ENCODE data around the gene TEX29.

DNA sequence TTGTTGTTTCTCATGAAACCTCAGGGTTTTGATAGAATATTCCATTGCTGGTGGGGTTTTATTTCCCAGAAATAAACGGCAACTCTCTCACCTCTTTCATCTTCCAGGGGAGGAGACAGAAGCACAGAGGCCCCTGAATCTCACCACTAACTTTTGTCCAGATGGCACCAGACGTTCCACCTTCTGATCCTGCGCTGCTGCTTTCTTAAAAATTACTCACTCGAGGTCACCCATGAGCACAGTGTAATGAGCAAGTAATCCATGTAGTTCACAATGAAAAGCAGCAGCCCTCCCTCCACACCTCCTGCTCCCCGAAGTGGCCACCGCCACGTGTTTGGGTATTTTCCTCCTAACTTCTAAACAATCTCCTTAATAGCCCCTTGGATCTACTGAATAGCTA lies 51.3 kb downstream of the TEX29 start:
- TF ChIP-seq, protein P1, sequence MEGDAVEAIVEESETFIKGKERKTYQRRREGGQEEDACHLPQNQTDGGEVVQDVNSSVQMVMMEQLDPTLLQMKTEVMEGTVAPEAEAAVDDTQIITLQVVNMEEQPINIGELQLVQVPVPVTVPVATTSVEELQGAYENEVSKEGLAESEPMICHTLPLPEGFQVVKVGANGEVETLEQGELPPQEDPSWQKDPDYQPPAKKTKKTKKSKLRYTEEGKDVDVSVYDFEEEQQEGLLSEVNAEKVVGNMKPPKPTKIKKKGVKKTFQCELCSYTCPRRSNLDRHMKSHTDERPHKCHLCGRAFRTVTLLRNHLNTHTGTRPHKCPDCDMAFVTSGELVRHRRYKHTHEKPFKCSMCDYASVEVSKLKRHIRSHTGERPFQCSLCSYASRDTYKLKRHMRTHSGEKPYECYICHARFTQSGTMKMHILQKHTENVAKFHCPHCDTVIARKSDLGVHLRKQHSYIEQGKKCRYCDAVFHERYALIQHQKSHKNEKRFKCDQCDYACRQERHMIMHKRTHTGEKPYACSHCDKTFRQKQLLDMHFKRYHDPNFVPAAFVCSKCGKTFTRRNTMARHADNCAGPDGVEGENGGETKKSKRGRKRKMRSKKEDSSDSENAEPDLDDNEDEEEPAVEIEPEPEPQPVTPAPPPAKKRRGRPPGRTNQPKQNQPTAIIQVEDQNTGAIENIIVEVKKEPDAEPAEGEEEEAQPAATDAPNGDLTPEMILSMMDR (IDR thresholded peaks at IDR 0.05; ENCODE audit: insufficient read depth, low read length, poor library complexity, severe bottlenecking) = no peak
- TF ChIP-seq EZH2phosphoT487 (conservative IDR thresholded peaks at IDR 0.05; ENCODE audit: low read length) = no peak

Data from SU-DHL-6 (cell line).